ENCODE data around the gene ZNF561. TPM values are rescaled to one million over a fixed set of nuclear protein-coding genes. Genes with fewer than 3 reads are reported as not detected.

The ZNF561 gene
- total and polyA plus RNA-seq, 9 of the 15 experiments (the other 6 are each of a cell fraction or from before 2014, with no cell fraction given): 13.9 to 34.9 (median 23.6) TPM

DNA sequence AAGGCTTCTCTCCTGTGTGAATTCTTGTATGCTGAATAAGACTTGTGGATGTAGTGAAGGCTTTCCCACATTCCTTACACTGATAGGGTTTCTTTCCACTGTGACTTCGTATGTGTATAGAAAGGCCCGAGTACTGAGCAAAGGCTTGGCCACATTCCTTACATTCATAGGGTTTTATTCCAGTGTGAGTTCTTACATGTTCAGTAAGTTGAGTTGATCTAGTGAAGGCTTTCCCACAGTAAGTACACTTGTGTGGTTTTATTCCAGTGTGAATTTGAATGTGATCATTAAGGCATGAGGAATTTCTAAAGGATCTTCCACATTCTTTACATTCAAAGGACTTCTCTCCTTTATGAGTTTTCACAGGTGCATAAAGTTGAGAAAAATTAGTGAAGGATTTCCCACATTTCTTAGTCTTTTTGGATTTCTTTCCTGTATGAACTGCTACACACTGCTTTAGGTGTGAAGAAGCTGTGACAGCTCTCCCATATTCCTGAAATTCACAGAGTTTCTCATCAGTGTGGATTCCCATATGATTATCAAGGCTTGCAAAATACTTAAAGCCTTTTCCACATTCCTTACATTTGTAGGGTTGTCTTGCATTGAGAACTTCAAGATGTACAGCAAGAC is 10.4 kb downstream of the ZNF561 start:
- Histone ChIP-seq H3K36me3 (ENCODE audit: control insufficient read depth, insufficient read depth, low read length) (peaks cover 63% of the 10 kb centered on the region), H3K9ac (ENCODE audit: insufficient read depth in 1 of 2, low read depth in 2 of 2, low read length in 2 of 2) (no peak overlapping the region), H3K4me2 (ENCODE audit: insufficient read depth, low read length) (no peak overlapping the region), H3K4me1 (replicated peaks in 1 of 2; ENCODE audit: control insufficient read depth in 2 of 2, insufficient read depth in 2 of 2, low read length in 2 of 2) (no peaks in the 10 kb centered on the region), H3K27me3 (ENCODE audit: control insufficient read depth in 2 of 2, insufficient read depth in 2 of 2, low read length in 2 of 2) (no peaks in the 10 kb centered on the region), H2AFZ (ENCODE audit: low read depth, low read length) (no peak overlapping the region), H3K9me3 (replicated peaks; ENCODE audit: control insufficient read depth, insufficient read depth, low read depth, low read length) (peaks cover 18% of the 10 kb centered on the region), H3K79me2 (ENCODE audit: control insufficient read depth, insufficient read depth, low read length) (no peaks in the 10 kb centered on the region), H3K9me1 (ENCODE audit: control insufficient read depth, insufficient read depth, low read length) (no peaks in the 10 kb centered on the region), H3K27ac (ENCODE audit: extremely low read depth, low read depth, low read length) (no peak overlapping the region), H3K4me3 (no peak overlapping the region), H4K20me1 (replicated peaks; ENCODE audit: control insufficient read depth, insufficient read depth, low read length) (no peaks in the 10 kb centered on the region)
- 94% methylated on average over 2 of the region's 2 CpGs for WGBS (ENCODE audit: insufficient coverage, low coverage, missing lambda C conversion rate)
- no peak for ATAC-seq
- no peak for FAIRE-seq
- in situ Hi-C loops (cut with MboI) (no loop called here), intact Hi-C loops (cut with micrococcal nuclease) (no loop called here)
- BruUV-seq (replicated peaks): TSS peak; percentile 18
- no peak for DNase-seq (ENCODE audit: extremely low read depth in 1 of 4, low spot score in 3 of 4)
- POLR2A ChIA-PET: interaction anchor here (1.0 kb wide), 1 partner anchor 9 kb away, joined by 3 read pairs; no protein-coding TSS in a partner anchor
- CTCF ChIA-PET (ENCODE audit: low intra/inter-chr PET ratio): no interaction called here
- TF ChIP-seq, protein P1, sequence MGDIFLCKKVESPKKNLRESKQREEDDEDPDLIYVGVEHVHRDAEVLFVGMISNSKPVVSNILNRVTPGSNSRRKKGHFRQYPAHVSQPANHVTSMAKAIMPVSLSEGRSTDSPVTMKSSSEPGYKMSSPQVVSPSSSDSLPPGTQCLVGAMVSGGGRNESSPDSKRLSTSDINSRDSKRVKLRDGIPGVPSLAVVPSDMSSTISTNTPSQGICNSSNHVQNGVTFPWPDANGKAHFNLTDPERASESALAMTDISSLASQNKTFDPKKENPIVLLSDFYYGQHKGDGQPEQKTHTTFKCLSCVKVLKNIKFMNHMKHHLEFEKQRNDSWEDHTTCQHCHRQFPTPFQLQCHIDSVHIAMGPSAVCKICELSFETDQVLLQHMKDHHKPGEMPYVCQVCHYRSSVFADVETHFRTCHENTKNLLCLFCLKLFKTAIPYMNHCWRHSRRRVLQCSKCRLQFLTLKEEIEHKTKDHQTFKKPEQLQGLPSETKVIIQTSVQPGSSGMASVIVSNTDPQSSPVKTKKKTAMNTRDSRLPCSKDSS (IDR thresholded peaks at IDR 0.05; ENCODE audit: low read depth, partially characterized antibody): peak; percentile 50
- no peak for TF ChIP-seq NBN (IDR thresholded peaks at IDR 0.05; ENCODE audit: low read depth)
- no peak for TF ChIP-seq BRF1 (IDR thresholded peaks at IDR 0.05; ENCODE audit: borderline replicate concordance, extremely low read depth, insufficient read length)
- no peak for TF ChIP-seq NFRKB (IDR thresholded peaks at IDR 0.05; ENCODE audit: low read depth)
- no peak for TF ChIP-seq ZFP30 (CRISPR knock-in tag; IDR thresholded peaks at IDR 0.05; ENCODE audit: borderline replicate concordance)
- TF ChIP-seq CHD7 (IDR thresholded peaks at IDR 0.05; ENCODE audit: low read depth, low read length): no peak
- no peak for TF ChIP-seq RBM22 (IDR thresholded peaks at IDR 0.05; ENCODE audit: low read depth, low read length, poor library complexity, severe bottlenecking)
- no peak for TF ChIP-seq SOX6 (IDR thresholded peaks at IDR 0.05)
- TF ChIP-seq ZBTB1 (CRISPR knock-in tag; IDR thresholded peaks at IDR 0.05; ENCODE audit: borderline replicate concordance, low read depth): no peak
- TF ChIP-seq RNF2 (IDR thresholded peaks at IDR 0.05): no peak

Data from K562 (cell line).